SK-N-SH treated with all-trans-retinoic acid at 6 μM for 48 hours (cell line): Measurements from ENCODE around the gene TNS1.

ENCODE experiments used
- ATAC-seq: fragments of 200-7000 bp; cut with Tn5 transposase; 3 replicates; pipeline ENCODE4 v1.9.1; 2020; ENCODE audit warnings: mild to moderate bottlenecking, moderate library complexity
- ARNTL ChIP-seq: fragments of 450-650 bp; formaldehyde crosslinking; IDR thresholded peaks from 2 replicates; pipeline ENCODE4 v1.5.0; 2020; ENCODE audit warnings: low read depth, mild to moderate bottlenecking, moderate library complexity, borderline replicate concordance
- BACH2 ChIP-seq: fragments of 250-450 bp; sonication (Bioruptor Pico); IDR thresholded peaks from 2 replicates; pipeline ENCODE4 v1.9.0; 2021; ENCODE audit warnings: mild to moderate bottlenecking, borderline replicate concordance
- CSDC2 ChIP-seq: fragments of 250-450 bp; sonication (Bioruptor Pico); IDR thresholded peaks from 2 replicates; pipeline ENCODE4 v1.5.0; 2020; ENCODE audit warnings: mild to moderate bottlenecking, moderate library complexity
- ESRRG ChIP-seq: fragments of 250-450 bp; sonication (Bioruptor Pico); IDR thresholded peaks from 2 replicates; pipeline ENCODE4 v1.6.1; 2021; ENCODE audit warnings: mild to moderate bottlenecking
- GLIS3 ChIP-seq: fragments of 250-450 bp; sonication (Bioruptor Pico); IDR thresholded peaks from 2 replicates; pipeline ENCODE4 v1.5.0; 2020; ENCODE audit warnings: mild to moderate bottlenecking, moderate library complexity
- ISL1 ChIP-seq: fragments of 250-450 bp; sonication (Bioruptor Pico); IDR thresholded peaks from 2 replicates; pipeline ENCODE4 v2.1.2; 2022; ENCODE audit warnings: mild to moderate bottlenecking, moderate library complexity
- OSR1 ChIP-seq: fragments of 250-450 bp; sonication (Bioruptor Pico); IDR thresholded peaks from 2 replicates; pipeline ENCODE4 v1.8.0; 2022; ENCODE audit warnings: moderate library complexity, mild to moderate bottlenecking, inconsistent platforms
- PPARA ChIP-seq: fragments of 250-450 bp; sonication (Bioruptor Pico); IDR thresholded peaks from 2 replicates; pipeline ENCODE4 v1.5.0; 2020; ENCODE audit warnings: mild to moderate bottlenecking, borderline replicate concordance
- SNAI2 ChIP-seq: fragments of 250-450 bp; sonication (Bioruptor Pico); IDR thresholded peaks from 2 replicates; pipeline ENCODE4 v1.5.0; 2020; ENCODE audit warnings: mild to moderate bottlenecking, moderate library complexity
- TCF4 ChIP-seq: fragments of 250-450 bp; sonication (Bioruptor Pico); IDR thresholded peaks from 2 replicates; pipeline ENCODE4 v1.8.0; 2021; ENCODE audit warnings: mild to moderate bottlenecking, moderate library complexity, borderline replicate concordance
- ZC3H10 ChIP-seq: fragments of 250-450 bp; sonication (Bioruptor Pico); IDR thresholded peaks from 2 replicates; pipeline ENCODE4 v1.5.1; 2021; ENCODE audit warnings: mild to moderate bottlenecking, moderate library complexity
- ZFP3 ChIP-seq: fragments of 250-450 bp; sonication (Bioruptor Pico); IDR thresholded peaks from 2 replicates; pipeline ENCODE4 v1.5.0; 2020; ENCODE audit warnings: mild to moderate bottlenecking, moderate library complexity
- ZNF70 ChIP-seq: fragments of 450-650 bp; formaldehyde crosslinking; IDR thresholded peaks from 2 replicates; pipeline ENCODE4 v1.5.0; 2020; ENCODE audit warnings: mild to moderate bottlenecking, moderate library complexity
- ZNF8 ChIP-seq: fragments of 450-650 bp; formaldehyde crosslinking; IDR thresholded peaks from 2 replicates; pipeline ENCODE4 v1.5.0; 2020; ENCODE audit warnings: mild to moderate bottlenecking, moderate library complexity
- TF ChIP-seq, protein P1 (sequence below): fragments of 250-450 bp; sonication (Bioruptor Pico); IDR thresholded peaks from 2 replicates; pipeline ENCODE4 v1.8.0; 2021; ENCODE audit warnings: low read depth, mild to moderate bottlenecking, moderate library complexity, borderline replicate concordance
- TF ChIP-seq, protein P2 (sequence below): fragments of 250-450 bp; sonication (Bioruptor Pico); IDR thresholded peaks from 2 replicates; pipeline ENCODE4 v1.5.1; 2021; ENCODE audit warnings: mild to moderate bottlenecking, moderate library complexity
- TF ChIP-seq, protein P3 (sequence below): fragments of 250-450 bp; sonication (Bioruptor Pico); IDR thresholded peaks from 2 replicates; pipeline ENCODE4 v1.8.0; 2020; ENCODE audit warnings: mild to moderate bottlenecking, moderate library complexity, borderline replicate concordance
- TF ChIP-seq, protein P4 (sequence below): fragments of 250-450 bp; sonication (Bioruptor Pico); IDR thresholded peaks from 2 replicates; pipeline ENCODE4 v1.5.0; 2020; ENCODE audit warnings: mild to moderate bottlenecking, moderate library complexity
- TF ChIP-seq, protein P5 (sequence below): fragments of 250-450 bp; sonication (Bioruptor Pico); IDR thresholded peaks from 2 replicates; pipeline ENCODE4 v1.5.1; 2020; ENCODE audit warnings: low read depth, mild to moderate bottlenecking, moderate library complexity

TNS1 gene

DNA sequence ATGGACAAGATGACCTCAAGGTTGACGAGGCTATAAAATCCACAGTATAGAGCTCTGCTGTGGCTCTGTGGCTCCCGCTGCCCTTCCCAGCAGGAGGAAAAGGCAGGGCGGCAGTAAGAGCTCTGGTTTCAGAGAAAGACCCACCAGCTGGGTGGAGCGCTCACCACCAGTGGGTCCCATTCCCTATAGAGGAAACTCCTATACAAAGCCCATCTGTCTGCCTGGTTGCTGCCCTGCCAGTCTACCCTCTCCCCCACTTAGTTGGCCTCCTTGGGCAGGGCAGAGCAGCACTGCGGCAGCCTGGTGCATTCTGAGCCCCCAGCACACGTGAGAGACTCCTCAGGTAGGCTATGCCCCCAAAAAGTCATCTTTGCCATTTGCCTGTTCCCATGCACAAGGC, 26.5 kb downstream of the TNS1 start (continued):
- no peak for TF ChIP-seq ISL1 (CRISPR knock-in tag)

DNA sequence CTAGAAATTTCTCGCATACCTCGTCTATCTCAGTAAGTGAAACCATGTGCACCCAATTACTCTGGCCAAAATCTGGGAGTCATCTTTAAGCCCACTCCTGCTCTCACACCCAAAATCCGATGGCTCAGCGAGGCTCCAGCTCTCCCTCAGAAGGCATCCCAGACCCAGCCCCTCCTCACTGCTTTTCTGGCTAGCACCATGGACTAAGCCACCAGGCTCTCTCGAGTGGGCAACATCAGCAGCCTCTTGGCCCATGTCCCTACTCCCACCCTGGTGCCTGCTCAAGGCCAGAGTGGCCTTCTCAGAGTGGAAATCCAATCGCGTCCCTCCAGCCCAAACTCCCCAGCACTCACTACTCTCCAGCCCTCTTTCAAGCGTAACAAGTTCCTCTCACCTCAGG, 27.2 kb downstream of the TNS1 start:
- ATAC-seq = no peak
- no peak for TF ChIP-seq ZNF70 (CRISPR knock-in tag)
- no peak for TF ChIP-seq ZC3H10 (CRISPR knock-in tag)
- TF ChIP-seq SNAI2 (CRISPR knock-in tag) = no peak
- TF ChIP-seq ESRRG = no peak
- TF ChIP-seq, protein P1, sequence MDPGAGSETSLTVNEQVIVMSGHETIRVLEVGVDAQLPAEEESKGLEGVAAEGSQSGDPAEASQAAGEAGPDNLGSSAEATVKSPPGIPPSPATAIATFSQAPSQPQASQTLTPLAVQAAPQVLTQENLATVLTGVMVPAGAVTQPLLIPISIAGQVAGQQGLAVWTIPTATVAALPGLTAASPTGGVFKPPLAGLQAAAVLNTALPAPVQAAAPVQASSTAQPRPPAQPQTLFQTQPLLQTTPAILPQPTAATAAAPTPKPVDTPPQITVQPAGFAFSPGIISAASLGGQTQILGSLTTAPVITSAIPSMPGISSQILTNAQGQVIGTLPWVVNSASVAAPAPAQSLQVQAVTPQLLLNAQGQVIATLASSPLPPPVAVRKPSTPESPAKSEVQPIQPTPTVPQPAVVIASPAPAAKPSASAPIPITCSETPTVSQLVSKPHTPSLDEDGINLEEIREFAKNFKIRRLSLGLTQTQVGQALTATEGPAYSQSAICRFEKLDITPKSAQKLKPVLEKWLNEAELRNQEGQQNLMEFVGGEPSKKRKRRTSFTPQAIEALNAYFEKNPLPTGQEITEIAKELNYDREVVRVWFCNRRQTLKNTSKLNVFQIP = no peak
- TF ChIP-seq GLIS3 (CRISPR knock-in tag) = no peak
- TF ChIP-seq OSR1 (CRISPR knock-in tag) = no peak
- no peak for TF ChIP-seq ZNF8

DNA sequence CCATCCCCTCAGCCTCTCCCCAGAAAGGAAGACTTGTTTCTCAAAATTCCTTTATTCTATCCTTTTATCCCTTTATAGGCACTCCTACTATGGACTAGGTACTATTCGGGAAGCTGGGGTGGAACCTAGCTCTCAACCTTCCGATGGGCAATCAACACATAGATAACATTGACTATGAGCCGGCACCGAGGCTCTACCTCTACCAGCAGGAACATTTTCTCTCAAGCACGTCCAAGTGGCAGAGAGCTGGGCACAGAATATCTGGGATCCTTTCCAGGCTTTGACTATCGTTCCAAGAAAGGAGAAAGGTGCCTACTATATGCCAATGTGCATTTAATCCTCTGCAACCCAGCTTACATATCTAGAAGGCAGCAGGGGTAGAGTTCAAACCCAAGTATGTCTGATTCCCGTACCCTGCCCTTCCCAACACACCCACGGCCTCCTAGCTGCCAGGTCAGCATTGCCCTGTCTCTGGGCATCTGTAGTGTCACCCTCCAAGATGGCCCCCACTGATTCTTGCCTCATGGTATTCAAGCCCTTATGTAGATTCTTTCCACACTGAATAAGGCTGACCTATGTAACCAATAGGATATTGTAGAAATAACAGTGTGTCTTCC, 28.3 kb downstream of the TNS1 start:
- ATAC-seq = no peak
- TF ChIP-seq ZNF70 (CRISPR knock-in tag) = no peak
- TF ChIP-seq ZFP3 (CRISPR knock-in tag) = no peak
- TF ChIP-seq, protein P2, sequence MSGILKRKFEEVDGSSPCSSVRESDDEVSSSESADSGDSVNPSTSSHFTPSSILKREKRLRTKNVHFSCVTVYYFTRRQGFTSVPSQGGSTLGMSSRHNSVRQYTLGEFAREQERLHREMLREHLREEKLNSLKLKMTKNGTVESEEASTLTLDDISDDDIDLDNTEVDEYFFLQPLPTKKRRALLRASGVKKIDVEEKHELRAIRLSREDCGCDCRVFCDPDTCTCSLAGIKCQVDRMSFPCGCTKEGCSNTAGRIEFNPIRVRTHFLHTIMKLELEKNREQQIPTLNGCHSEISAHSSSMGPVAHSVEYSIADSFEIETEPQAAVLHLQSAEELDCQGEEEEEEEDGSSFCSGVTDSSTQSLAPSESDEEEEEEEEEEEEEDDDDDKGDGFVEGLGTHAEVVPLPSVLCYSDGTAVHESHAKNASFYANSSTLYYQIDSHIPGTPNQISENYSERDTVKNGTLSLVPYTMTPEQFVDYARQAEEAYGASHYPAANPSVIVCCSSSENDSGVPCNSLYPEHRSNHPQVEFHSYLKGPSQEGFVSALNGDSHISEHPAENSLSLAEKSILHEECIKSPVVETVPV = no peak
- TF ChIP-seq, protein P3, sequence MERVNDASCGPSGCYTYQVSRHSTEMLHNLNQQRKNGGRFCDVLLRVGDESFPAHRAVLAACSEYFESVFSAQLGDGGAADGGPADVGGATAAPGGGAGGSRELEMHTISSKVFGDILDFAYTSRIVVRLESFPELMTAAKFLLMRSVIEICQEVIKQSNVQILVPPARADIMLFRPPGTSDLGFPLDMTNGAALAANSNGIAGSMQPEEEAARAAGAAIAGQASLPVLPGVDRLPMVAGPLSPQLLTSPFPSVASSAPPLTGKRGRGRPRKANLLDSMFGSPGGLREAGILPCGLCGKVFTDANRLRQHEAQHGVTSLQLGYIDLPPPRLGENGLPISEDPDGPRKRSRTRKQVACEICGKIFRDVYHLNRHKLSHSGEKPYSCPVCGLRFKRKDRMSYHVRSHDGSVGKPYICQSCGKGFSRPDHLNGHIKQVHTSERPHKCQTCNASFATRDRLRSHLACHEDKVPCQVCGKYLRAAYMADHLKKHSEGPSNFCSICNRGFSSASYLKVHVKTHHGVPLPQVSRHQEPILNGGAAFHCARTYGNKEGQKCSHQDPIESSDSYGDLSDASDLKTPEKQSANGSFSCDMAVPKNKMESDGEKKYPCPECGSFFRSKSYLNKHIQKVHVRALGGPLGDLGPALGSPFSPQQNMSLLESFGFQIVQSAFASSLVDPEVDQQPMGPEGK = no peak
- TF ChIP-seq, protein P4, sequence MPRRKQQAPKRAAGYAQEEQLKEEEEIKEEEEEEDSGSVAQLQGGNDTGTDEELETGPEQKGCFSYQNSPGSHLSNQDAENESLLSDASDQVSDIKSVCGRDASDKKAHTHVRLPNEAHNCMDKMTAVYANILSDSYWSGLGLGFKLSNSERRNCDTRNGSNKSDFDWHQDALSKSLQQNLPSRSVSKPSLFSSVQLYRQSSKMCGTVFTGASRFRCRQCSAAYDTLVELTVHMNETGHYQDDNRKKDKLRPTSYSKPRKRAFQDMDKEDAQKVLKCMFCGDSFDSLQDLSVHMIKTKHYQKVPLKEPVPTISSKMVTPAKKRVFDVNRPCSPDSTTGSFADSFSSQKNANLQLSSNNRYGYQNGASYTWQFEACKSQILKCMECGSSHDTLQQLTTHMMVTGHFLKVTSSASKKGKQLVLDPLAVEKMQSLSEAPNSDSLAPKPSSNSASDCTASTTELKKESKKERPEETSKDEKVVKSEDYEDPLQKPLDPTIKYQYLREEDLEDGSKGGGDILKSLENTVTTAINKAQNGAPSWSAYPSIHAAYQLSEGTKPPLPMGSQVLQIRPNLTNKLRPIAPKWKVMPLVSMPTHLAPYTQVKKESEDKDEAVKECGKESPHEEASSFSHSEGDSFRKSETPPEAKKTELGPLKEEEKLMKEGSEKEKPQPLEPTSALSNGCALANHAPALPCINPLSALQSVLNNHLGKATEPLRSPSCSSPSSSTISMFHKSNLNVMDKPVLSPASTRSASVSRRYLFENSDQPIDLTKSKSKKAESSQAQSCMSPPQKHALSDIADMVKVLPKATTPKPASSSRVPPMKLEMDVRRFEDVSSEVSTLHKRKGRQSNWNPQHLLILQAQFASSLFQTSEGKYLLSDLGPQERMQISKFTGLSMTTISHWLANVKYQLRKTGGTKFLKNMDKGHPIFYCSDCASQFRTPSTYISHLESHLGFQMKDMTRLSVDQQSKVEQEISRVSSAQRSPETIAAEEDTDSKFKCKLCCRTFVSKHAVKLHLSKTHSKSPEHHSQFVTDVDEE (CRISPR knock-in tag) = no peak
- TF ChIP-seq OSR1 (CRISPR knock-in tag) = no peak
- no peak for TF ChIP-seq TCF4 (CRISPR knock-in tag)
- TF ChIP-seq ARNTL (CRISPR knock-in tag) = no peak

DNA sequence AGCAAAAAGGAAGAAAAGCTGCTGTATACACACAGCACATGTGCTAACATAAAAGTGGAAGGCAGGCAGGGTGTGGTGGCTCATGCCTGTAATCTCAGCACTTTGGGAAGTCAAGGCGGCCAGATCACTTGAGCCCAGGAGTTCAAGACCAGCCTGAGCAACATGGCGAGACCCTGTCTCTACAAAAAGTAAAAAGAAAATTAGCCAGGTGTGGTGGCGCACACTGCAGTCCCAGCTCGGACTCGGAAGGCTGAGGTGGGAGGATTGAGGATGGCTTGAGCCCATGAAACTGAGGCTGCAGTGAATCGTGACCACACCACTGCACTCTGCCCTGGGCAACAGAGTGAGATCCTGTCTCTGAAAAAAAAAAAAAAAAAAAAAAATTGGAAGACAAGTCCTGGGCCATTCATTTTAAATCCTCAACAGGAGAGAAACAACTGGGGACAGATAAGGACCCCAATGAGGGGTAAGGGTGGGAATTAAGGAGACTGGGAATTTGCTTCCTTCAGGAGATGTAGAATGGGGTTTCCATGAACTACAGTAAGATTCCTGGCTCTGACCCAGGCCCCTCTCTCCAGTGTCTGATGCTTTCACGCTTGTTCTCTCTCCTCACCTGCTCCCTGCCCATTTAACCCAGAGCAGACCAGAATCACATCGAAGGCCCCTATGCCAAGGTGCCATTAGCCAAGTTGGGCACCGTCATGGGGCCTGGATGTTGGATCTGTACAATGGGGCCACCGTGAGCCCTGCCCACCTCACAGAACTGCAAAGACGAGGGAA, 29.6 kb downstream of the TNS1 start:
- TF ChIP-seq GLIS3 (CRISPR knock-in tag) (no peak), BACH2 (CRISPR knock-in tag) (no peak), PPARA (CRISPR knock-in tag) (no peak), OSR1 (CRISPR knock-in tag) (no peak), TCF4 (CRISPR knock-in tag) (no peak), ZFP3 (CRISPR knock-in tag) (no peak), ISL1 (CRISPR knock-in tag) (no peak), CSDC2 (CRISPR knock-in tag) (no peak), ZNF8 (no peak), ESRRG (no peak)
- TF ChIP-seq, protein P5, sequence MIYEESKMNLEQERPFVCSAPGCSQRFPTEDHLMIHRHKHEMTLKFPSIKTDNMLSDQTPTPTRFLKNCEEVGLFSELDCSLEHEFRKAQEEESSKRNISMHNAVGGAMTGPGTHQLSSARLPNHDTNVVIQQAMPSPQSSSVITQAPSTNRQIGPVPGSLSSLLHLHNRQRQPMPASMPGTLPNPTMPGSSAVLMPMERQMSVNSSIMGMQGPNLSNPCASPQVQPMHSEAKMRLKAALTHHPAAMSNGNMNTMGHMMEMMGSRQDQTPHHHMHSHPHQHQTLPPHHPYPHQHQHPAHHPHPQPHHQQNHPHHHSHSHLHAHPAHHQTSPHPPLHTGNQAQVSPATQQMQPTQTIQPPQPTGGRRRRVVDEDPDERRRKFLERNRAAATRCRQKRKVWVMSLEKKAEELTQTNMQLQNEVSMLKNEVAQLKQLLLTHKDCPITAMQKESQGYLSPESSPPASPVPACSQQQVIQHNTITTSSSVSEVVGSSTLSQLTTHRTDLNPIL (CRISPR knock-in tag) = no peak
- TF ChIP-seq, protein P1 = no peak
- TF ChIP-seq, protein P2 = no peak
- TF ChIP-seq, protein P3 = no peak

More for the DNA sequence above, 29.6 kb downstream of the TNS1 start:
- ATAC-seq = no peak
